ENCODE results near the gene COL20A1.
"Not testable (repeated sequence)": the region's sequence is repeated elsewhere in the genome, so short reads cannot be mapped to it uniquely, and the experiment has no call there.

The COL20A1 gene

GRCh38 chr20:63365601-63366389 is 72.8 kb downstream of the COL20A1 start:
- DNase-seq: no peak

GRCh38 chr20:63366390-63367365 is 73.7 kb downstream of the COL20A1 start:
- no peak for DNase-seq

GRCh38 chr20:63367446-63368055 is 74.6 kb downstream of the COL20A1 start:
- DNase-seq: no peak

- DNase-seq: no peak
Observed at GRCh38 chr20:63368151-63368550, 75.2 kb downstream of the COL20A1 start.

GRCh38 chr20:63369024-63369530 is 76.1 kb downstream of the COL20A1 start:
- DNase-seq: no peak

GRCh38 chr20:63369724-63370617 is 77.0 kb downstream of the COL20A1 start:
- no peak for DNase-seq

- no peak for DNase-seq
Observed at GRCh38 chr20:63370618-63371187, 77.7 kb downstream of the COL20A1 start.

GRCh38 chr20:63371291-63371865 is 78.4 kb downstream of the COL20A1 start:
- no peak for DNase-seq

GRCh38 chr20:63372971-63373885 is 80.2 kb downstream of the COL20A1 start:
- no peak for DNase-seq

- DNase-seq: no peak
Observed at GRCh38 chr20:63373996-63374395, 81.0 kb downstream of the COL20A1 start.

- no peak for DNase-seq
Observed at GRCh38 chr20:63374504-63374903, 81.5 kb downstream of the COL20A1 start.

GRCh38 chr20:63375438-63375837 is 82.5 kb downstream of the COL20A1 start:
- no peak for DNase-seq

GRCh38 chr20:63376283-63377250 is 83.6 kb downstream of the COL20A1 start:
- no peak for DNase-seq

GRCh38 chr20:63377256-63377941 is 84.4 kb downstream of the COL20A1 start:
- DNase-seq: no peak

GRCh38 chr20:63377951-63378381 is 85.0 kb downstream of the COL20A1 start:
- DNase-seq: no peak

- DNase-seq: no peak
Observed at GRCh38 chr20:63378626-63379025, 85.6 kb downstream of the COL20A1 start.

GRCh38 chr20:63379296-63379695 is 86.3 kb downstream of the COL20A1 start:
- no peak for DNase-seq

- DNase-seq: not testable (repeated sequence)
Observed at GRCh38 chr20:63379872-63380271, 86.9 kb downstream of the COL20A1 start.

Measured in activated CD8-positive, alpha-beta memory T cell treated with anti-CD3 and anti-CD28 coated beads, Interleukin-2, amount 50 U/mL, for 4 hours (primary cell).